PC-9 (cell line): ENCODE data around the gene TNFRSF25. TPM values are rescaled to one million over a fixed set of nuclear protein-coding genes. Genes with fewer than 3 reads are reported as not detected.

ENCODE experiments used
- BruUV-seq: library from RNA; stranded (reverse); fragments of 400-500 nt; replicated peaks from 2 replicates; lab custom pipeline; 2021; lab: Mats Ljungman, UMichigan
- CTCF ChIA-PET: fragments of 300-600 bp; sonication (Branson Sonifier 250); formaldehyde crosslinking; loops from one replicate; lab custom pipeline; 2022; ENCODE audit warnings: antibody characterized with exemption; lab: Charles Lee
- POLR2A ChIA-PET: fragments of 300-600 bp; sonication (Branson Sonifier 250); formaldehyde crosslinking; loops from one replicate; lab custom pipeline; 2022; ENCODE audit warnings: antibody characterized with exemption; ENCODE audit not compliant: unreplicated experiment; lab: Charles Lee
- DNase-seq, 2 experiments: peaks; one replicate each; pipeline versions ENCODE4 v3.0.0 to v3.0.0-alpha.2; 2015 to 2022; ENCODE audit warnings: mixed read lengths in 1 of 2
- H2AFZ ChIP-seq: fragments of 200-600 bp; sonication (generic); 2 replicates; pipeline ENCODE4 v1.8.1; 2017; ENCODE audit warnings: antibody characterized with exemption
- H3F3A ChIP-seq: fragments of 200-600 bp; sonication (generic); 2 replicates; pipeline ENCODE4 v1.8.1; 2017; ENCODE audit warnings: antibody characterized with exemption, mild to moderate bottlenecking, low read depth; ENCODE audit not compliant: insufficient read depth
- H3K27ac ChIP-seq: fragments of 200-600 bp; sonication (generic); 2 replicates; pipeline ENCODE4 v1.6.1; 2016; ENCODE audit warnings: mixed run types
- H3K27me3 ChIP-seq: fragments of 200-600 bp; sonication (generic); 2 replicates; pipeline ENCODE4 v1.6.1; 2016; ENCODE audit warnings: low read depth, mixed run types; ENCODE audit not compliant: insufficient read depth
- H3K36me3 ChIP-seq: fragments of 200-600 bp; sonication (generic); 2 replicates; pipeline ENCODE4 v1.6.1; 2016; ENCODE audit warnings: low read depth, mixed run types
- H3K4me1 ChIP-seq: fragments of 200-600 bp; sonication (generic); replicated peaks from 2 replicates; pipeline ENCODE4 v1.6.1; 2016; ENCODE audit warnings: mixed run types; ENCODE audit not compliant: insufficient read depth
- H3K4me2 ChIP-seq: fragments of 200-600 bp; sonication (generic); 2 replicates; pipeline ENCODE4 v1.6.1; 2017; ENCODE audit warnings: mixed run types
- H3K4me3 ChIP-seq: fragments of 200-600 bp; sonication (generic); 2 replicates; pipeline ENCODE4 v1.6.1; 2016; ENCODE audit warnings: mixed run types
- H3K79me2 ChIP-seq: fragments of 200-600 bp; sonication (generic); 2 replicates; pipeline ENCODE4 v1.6.1; 2017; ENCODE audit warnings: low read depth, mixed run types
- H3K9me2 ChIP-seq: fragments of 200-600 bp; sonication (generic); 2 replicates; pipeline ENCODE4 v1.8.1; 2017; ENCODE audit warnings: mild to moderate bottlenecking; ENCODE audit not compliant: insufficient read depth
- H3K9me3 ChIP-seq: fragments of 200-600 bp; sonication (generic); 2 replicates; pipeline ENCODE4 v1.8.1; 2016; ENCODE audit warnings: low read depth; ENCODE audit not compliant: insufficient read depth
- H4K20me1 ChIP-seq: fragments of 200-600 bp; sonication (generic); 2 replicates; pipeline ENCODE4 v1.8.1; 2017; ENCODE audit not compliant: insufficient read depth
- EZH2 ChIP-seq: fragments of 200-600 bp; sonication (generic); IDR thresholded peaks from 2 replicates; pipeline ENCODE4 v1.8.0; 2017; ENCODE audit warnings: antibody characterized with exemption, low read depth
- intact Hi-C: fragments of 100-400 bp; cut with micrococcal nuclease; formaldehyde crosslinking; loops from one replicate; pipeline ENCODE4 v1.10.0; 2022; ENCODE audit not compliant: unreplicated experiment
- total RNA-seq: library from RNA; stranded (reverse); gene quantifications from 2 replicates; pipeline ENCODE4 v1.2.3, GENCODE V29; 2021
- TF ChIP-seq, protein P1 (sequence below): fragments of 200-600 bp; sonication (generic); conservative IDR thresholded peaks from 2 replicates; pipeline ENCODE4 v1.6.1; 2017; ENCODE audit warnings: mixed run types, antibody characterized with exemption, mild to moderate bottlenecking, moderate library complexity

TNFRSF25 gene
- total RNA-seq, 1 experiment from 2014 or later: 12.3 TPM

DNA sequence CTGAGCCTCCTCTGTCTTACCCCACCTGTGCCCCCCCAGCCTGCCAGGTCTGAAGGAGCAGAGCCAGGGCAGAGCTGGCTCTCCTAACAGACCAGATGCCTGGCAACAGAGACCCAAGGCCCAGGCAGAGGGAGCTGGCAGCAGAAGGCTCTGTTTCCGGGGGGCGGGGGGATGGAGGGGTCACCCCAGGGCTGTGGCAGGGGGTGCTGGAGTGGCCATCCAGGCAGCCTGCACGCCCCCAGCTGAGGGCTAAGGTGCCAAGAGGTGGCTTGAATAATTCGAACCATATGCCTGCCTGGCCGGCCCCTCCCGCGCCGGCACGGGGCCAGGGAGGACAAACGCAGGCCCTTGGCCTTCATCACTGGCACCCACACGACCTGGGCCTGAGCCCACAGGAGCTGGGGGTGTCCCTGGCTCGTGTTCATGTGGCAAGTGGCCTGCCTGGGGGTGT lies 41.5 kb upstream of the TNFRSF25 start:
- H3K4me3 ChIP-seq: no peak overlapping the region
- ChIA-PET POLR2A (no interaction called here), CTCF (interaction anchor here (0.8 kb wide), 1 partner anchor 16 kb away, joined by 5 read pairs; no protein-coding TSS in a partner anchor)
- H3K27ac ChIP-seq: no peak overlapping the region
- no peak overlapping the region for H3K4me2 ChIP-seq
- intact Hi-C loops: no loop called here
- no peaks in the 10 kb centered on the region for H3K79me2 ChIP-seq
- no peaks in the 10 kb centered on the region for H3F3A ChIP-seq
- H3K36me3 ChIP-seq: no peaks in the 10 kb centered on the region
- no peaks in the 10 kb centered on the region for H3K27me3 ChIP-seq
- H4K20me1 ChIP-seq: no peaks in the 10 kb centered on the region
- TF ChIP-seq, protein P1, sequence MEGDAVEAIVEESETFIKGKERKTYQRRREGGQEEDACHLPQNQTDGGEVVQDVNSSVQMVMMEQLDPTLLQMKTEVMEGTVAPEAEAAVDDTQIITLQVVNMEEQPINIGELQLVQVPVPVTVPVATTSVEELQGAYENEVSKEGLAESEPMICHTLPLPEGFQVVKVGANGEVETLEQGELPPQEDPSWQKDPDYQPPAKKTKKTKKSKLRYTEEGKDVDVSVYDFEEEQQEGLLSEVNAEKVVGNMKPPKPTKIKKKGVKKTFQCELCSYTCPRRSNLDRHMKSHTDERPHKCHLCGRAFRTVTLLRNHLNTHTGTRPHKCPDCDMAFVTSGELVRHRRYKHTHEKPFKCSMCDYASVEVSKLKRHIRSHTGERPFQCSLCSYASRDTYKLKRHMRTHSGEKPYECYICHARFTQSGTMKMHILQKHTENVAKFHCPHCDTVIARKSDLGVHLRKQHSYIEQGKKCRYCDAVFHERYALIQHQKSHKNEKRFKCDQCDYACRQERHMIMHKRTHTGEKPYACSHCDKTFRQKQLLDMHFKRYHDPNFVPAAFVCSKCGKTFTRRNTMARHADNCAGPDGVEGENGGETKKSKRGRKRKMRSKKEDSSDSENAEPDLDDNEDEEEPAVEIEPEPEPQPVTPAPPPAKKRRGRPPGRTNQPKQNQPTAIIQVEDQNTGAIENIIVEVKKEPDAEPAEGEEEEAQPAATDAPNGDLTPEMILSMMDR: no peak
- TF ChIP-seq EZH2: no peak
- no peaks in the 10 kb centered on the region for H3K4me1 ChIP-seq
- no TSS peak for BruUV-seq
- no peak for DNase-seq
- H3K9me3 ChIP-seq: no peaks in the 10 kb centered on the region
- no peaks in the 10 kb centered on the region for H3K9me2 ChIP-seq
- no peak overlapping the region for H2AFZ ChIP-seq

DNA sequence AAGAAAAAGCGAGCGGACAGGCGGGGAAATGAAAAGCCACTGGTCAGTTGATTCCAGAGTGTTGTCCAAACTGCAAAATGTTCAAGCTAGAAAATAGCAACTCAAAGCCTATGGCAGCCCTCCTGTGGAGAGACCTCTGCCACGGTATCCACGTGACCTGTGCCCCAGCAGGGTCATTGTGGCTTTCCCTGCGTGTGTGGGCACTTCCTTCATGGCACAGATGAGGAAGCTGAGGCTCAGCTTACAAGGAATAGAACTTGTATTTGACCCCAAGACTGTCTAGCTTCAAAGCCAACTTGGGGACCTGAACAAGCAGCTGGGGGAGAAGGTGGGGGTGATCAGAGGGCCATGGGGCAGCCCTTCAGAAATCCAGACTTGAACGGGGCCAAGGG lies 41.1 kb upstream of the TNFRSF25 start:
- Histone ChIP-seq H4K20me1 (no peaks in the 10 kb centered on the region), H3K79me2 (no peaks in the 10 kb centered on the region), H3K9me3 (no peaks in the 10 kb centered on the region), H3K36me3 (no peaks in the 10 kb centered on the region), H3K9me2 (no peaks in the 10 kb centered on the region), H3K27me3 (no peaks in the 10 kb centered on the region), H3F3A (no peaks in the 10 kb centered on the region), H3K4me3 (no peak overlapping the region), H3K27ac (no peak overlapping the region), H3K4me2 (no peak overlapping the region), H2AFZ (no peak overlapping the region), H3K4me1 (no peaks in the 10 kb centered on the region)
- no TSS peak for BruUV-seq
- CTCF ChIA-PET: interaction anchor here (0.8 kb wide), 1 partner anchor 17 kb away, joined by 5 read pairs; no protein-coding TSS in a partner anchor
- POLR2A ChIA-PET: no interaction called here
- TF ChIP-seq, protein P1: no peak
- TF ChIP-seq EZH2: no peak
- intact Hi-C loops: no loop called here
- DNase-seq: no peak

DNA sequence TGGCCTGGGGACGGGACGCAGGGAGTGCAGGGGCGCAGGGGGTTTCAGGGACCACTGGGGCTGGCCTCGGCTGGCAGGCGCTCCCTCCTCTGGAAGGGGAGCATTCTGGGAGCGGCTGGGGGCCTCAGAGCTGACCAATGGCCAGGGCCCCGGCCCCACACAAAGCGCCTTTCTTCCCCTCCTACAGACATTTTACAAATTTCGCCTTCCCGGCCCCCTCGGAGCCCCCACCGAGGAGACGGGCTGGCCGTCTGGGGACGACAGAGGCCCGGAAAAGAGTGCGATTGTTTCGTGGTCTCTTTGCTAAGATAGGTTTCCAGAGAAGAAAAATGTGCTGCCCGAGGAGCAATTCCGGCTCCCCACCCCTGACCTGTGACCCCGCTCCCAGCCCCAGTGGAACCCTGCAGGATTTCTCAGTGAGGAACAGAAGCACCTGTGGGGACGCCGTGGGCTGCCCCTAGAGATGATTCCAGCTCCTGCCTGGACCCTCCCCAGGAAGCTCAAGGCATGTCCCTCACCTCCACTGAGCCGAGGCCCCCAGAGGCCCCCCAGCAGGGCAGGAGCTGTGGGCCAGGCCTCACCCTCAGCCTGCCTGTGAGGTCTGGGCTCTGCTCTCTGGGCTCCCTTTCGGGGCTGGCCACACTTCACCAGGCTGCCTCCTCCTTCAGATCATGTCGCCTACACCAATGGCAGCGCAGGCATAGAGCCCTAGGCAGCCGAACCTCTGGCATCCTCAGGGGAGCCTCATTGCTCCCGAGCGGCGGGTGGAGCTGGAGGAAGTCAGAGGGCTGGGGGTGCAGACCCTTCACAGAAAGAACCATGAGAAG lies 40.5 kb upstream of the TNFRSF25 start:
- Histone ChIP-seq H3K4me1 (no peaks in the 10 kb centered on the region), H3K27me3 (no peaks in the 10 kb centered on the region), H3K36me3 (no peaks in the 10 kb centered on the region), H3K27ac (no peak overlapping the region), H3K9me3 (no peaks in the 10 kb centered on the region), H2AFZ (no peak overlapping the region), H3K79me2 (no peaks in the 10 kb centered on the region), H3F3A (no peaks in the 10 kb centered on the region), H3K4me3 (no peak overlapping the region), H3K4me2 (no peak overlapping the region), H4K20me1 (no peaks in the 10 kb centered on the region), H3K9me2 (no peaks in the 10 kb centered on the region)
- TF ChIP-seq, protein P1: no peak
- TF ChIP-seq EZH2: no peak
- no TSS peak for BruUV-seq
- intact Hi-C loops: no loop called here
- CTCF ChIA-PET: no interaction called here
- POLR2A ChIA-PET: interaction anchor here (0.6 kb wide), 1 partner anchor 78 kb away, joined by 4 read pairs; no protein-coding TSS in a partner anchor
- DNase-seq: no peak
